Measurements from ENCODE around the gene MXD1. TPM values are rescaled to one million over a fixed set of nuclear protein-coding genes. Genes with fewer than 3 reads are reported as not detected.

MXD1 gene
- total and polyA plus RNA-seq, 2 experiments from 2014 or later, result 1.8 to 3.9 TPM

DNA sequence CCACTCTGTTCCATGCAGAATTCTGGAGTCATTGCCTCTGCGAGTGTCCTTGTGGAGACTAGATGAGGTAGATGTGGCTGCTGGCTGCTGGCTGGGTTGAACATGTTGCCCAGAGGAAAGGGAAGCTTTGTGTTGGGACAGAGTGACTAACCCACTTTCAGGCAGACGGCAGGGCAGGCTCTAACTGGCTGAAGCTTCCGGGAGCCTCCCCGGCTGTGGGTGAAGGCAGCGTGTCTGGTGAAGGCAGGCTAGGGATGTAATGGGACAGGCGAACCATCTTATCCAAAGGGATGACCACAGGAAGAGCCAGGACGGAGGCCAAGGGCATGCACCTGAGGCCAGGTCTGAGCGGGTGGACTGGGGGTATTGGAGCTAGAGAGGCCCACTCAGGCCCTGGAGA is 30.5 kb downstream of the MXD1 start (continued):
- TF ChIP-seq, protein P1, sequence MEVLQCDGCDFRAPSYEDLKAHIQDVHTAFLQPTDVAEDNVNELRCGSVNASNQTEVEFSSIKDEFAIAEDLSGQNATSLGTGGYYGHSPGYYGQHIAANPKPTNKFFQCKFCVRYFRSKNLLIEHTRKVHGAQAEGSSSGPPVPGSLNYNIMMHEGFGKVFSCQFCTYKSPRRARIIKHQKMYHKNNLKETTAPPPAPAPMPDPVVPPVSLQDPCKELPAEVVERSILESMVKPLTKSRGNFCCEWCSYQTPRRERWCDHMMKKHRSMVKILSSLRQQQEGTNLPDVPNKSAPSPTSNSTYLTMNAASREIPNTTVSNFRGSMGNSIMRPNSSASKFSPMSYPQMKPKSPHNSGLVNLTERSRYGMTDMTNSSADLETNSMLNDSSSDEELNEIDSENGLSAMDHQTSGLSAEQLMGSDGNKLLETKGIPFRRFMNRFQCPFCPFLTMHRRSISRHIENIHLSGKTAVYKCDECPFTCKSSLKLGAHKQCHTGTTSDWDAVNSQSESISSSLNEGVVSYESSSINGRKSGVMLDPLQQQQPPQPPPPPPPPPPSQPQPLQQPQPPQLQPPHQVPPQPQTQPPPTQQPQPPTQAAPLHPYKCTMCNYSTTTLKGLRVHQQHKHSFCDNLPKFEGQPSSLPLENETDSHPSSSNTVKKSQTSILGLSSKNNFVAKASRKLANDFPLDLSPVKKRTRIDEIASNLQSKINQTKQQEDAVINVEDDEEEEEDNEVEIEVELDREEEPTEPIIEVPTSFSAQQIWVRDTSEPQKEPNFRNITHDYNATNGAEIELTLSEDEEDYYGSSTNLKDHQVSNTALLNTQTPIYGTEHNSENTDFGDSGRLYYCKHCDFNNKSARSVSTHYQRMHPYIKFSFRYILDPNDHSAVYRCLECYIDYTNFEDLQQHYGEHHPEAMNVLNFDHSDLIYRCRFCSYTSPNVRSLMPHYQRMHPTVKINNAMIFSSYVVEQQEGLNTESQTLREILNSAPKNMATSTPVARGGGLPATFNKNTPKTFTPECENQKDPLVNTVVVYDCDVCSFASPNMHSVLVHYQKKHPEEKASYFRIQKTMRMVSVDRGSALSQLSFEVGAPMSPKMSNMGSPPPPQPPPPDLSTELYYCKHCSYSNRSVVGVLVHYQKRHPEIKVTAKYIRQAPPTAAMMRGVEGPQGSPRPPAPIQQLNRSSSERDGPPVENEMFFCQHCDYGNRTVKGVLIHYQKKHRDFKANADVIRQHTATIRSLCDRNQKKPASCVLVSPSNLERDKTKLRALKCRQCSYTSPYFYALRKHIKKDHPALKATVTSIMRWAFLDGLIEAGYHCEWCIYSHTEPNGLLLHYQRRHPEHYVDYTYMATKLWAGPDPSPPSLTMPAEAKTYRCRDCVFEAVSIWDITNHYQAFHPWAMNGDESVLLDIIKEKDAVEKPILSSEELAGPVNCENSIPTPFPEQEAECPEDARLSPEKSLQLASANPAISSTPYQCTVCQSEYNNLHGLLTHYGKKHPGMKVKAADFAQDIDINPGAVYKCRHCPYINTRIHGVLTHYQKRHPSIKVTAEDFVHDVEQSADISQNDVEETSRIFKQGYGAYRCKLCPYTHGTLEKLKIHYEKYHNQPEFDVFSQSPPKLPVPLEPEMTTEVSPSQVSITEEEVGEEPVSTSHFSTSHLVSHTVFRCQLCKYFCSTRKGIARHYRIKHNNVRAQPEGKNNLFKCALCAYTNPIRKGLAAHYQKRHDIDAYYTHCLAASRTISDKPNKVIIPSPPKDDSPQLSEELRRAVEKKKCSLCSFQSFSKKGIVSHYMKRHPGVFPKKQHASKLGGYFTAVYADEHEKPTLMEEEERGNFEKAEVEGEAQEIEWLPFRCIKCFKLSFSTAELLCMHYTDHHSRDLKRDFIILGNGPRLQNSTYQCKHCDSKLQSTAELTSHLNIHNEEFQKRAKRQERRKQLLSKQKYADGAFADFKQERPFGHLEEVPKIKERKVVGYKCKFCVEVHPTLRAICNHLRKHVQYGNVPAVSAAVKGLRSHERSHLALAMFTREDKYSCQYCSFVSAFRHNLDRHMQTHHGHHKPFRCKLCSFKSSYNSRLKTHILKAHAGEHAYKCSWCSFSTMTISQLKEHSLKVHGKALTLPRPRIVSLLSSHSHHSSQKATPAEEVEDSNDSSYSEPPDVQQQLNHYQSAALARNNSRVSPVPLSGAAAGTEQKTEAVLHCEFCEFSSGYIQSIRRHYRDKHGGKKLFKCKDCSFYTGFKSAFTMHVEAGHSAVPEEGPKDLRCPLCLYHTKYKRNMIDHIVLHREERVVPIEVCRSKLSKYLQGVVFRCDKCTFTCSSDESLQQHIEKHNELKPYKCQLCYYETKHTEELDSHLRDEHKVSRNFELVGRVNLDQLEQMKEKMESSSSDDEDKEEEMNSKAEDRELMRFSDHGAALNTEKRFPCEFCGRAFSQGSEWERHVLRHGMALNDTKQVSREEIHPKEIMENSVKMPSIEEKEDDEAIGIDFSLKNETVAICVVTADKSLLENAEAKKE (CRISPR knock-in tag; IDR thresholded peaks at IDR 0.05), result no peak
- TF ChIP-seq, protein P2, sequence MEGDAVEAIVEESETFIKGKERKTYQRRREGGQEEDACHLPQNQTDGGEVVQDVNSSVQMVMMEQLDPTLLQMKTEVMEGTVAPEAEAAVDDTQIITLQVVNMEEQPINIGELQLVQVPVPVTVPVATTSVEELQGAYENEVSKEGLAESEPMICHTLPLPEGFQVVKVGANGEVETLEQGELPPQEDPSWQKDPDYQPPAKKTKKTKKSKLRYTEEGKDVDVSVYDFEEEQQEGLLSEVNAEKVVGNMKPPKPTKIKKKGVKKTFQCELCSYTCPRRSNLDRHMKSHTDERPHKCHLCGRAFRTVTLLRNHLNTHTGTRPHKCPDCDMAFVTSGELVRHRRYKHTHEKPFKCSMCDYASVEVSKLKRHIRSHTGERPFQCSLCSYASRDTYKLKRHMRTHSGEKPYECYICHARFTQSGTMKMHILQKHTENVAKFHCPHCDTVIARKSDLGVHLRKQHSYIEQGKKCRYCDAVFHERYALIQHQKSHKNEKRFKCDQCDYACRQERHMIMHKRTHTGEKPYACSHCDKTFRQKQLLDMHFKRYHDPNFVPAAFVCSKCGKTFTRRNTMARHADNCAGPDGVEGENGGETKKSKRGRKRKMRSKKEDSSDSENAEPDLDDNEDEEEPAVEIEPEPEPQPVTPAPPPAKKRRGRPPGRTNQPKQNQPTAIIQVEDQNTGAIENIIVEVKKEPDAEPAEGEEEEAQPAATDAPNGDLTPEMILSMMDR (conservative IDR thresholded peaks at IDR 0.05; ENCODE audit: low read depth in 2 of 2), result no peak
- TF ChIP-seq ZNF331 (CRISPR knock-in tag; IDR thresholded peaks at IDR 0.05; ENCODE audit: low read depth) (no peak), EZH2phosphoT487 (IDR thresholded peaks at IDR 0.05; ENCODE audit: unreplicated experiment) (no peak)

DNA sequence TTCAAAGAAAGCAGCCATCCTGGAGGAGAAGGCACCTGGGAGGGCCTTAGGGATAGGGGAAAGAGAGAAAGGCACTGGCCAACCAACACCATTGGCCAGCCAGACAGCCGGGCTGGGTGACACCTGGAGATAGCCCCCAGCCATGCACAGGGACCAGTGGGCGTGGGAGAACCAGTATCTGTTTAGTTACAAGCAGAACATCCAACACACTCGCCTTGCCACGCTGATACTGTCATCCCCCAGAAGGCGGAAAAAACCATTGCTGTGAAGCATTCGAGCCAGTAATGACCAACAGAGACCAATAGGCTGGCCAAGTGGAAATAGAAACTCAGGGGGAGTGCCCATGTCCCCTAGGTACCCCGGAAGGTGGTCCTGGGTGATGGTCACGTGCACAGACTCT is 31.0 kb downstream of the MXD1 start:
- peaks cover 5% of the 10 kb centered on the region for H3K27me3 Mint-ChIP-seq (ENCODE audit: insufficient read depth, low read depth, poor library complexity)
- peaks cover 6% of the 10 kb centered on the region; the same call in 2 of the 3 replicates for H3K4me1 Mint-ChIP-seq
- DNase-seq (ENCODE audit: low spot score) (no peak), ATAC-seq (no peak)
- Histone ChIP-seq H3K36me3 (ENCODE audit: insufficient read depth) (no peaks in the 10 kb centered on the region), H2AFZ (no peak overlapping the region), H3K9me2 (ENCODE audit: insufficient read depth) (no peaks in the 10 kb centered on the region), H3K27ac (ENCODE audit: low read depth) (no peak overlapping the region), H3K27me3 (ENCODE audit: insufficient read depth) (no peaks in the 10 kb centered on the region), H4K20me1 (replicated peaks; ENCODE audit: insufficient read depth) (no peaks in the 10 kb centered on the region), H3F3A (replicated peaks; ENCODE audit: low read depth) (0 out of 2 replicates have a peak, but pooled peaks cover 3% of the 10 kb centered on the region), H3K4me2 (no peak overlapping the region), H3K4me1 (ENCODE audit: insufficient read depth) (no peaks in the 10 kb centered on the region), H3K4me3 (no peak overlapping the region), H3K79me2 (replicated peaks; ENCODE audit: insufficient read depth) (no peaks in the 10 kb centered on the region)
- H3K36me3 Mint-ChIP-seq (ENCODE audit: low read depth), result no peaks in the 10 kb centered on the region
- TF ChIP-seq, protein P3, sequence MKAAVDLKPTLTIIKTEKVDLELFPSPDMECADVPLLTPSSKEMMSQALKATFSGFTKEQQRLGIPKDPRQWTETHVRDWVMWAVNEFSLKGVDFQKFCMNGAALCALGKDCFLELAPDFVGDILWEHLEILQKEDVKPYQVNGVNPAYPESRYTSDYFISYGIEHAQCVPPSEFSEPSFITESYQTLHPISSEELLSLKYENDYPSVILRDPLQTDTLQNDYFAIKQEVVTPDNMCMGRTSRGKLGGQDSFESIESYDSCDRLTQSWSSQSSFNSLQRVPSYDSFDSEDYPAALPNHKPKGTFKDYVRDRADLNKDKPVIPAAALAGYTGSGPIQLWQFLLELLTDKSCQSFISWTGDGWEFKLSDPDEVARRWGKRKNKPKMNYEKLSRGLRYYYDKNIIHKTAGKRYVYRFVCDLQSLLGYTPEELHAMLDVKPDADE (IDR thresholded peaks at IDR 0.05), result no peak
- TF ChIP-seq CREB1 (CRISPR knock-in tag; IDR thresholded peaks at IDR 0.05; ENCODE audit: low read depth), result no peak
- no peak for TF ChIP-seq STAT1 (IDR thresholded peaks at IDR 0.05; ENCODE audit: unreplicated experiment)
- TF ChIP-seq ZNF114 (CRISPR knock-in tag; IDR thresholded peaks at IDR 0.05), result no peak
- no peaks in the 10 kb centered on the region for H3K9me3 Mint-ChIP-seq
- no peak overlapping the region for H3K27ac Mint-ChIP-seq
- H3K4me3 Mint-ChIP-seq, result no peak overlapping the region

Measured in GM23338 (cell line).